Calu3 (cell line): ENCODE results near the gene TM9SF3. TPM values are rescaled to one million over a fixed set of nuclear protein-coding genes. Genes with fewer than 3 reads are reported as not detected.

Experiments
- BruUV-seq: library from RNA; stranded (reverse); fragments of 400-500 nt; replicated peaks from 2 replicates; lab custom pipeline; 2021; lab: Mats Ljungman, UMichigan
- CTCF ChIA-PET: fragments of 300-600 bp; sonication (Branson Sonifier 250); formaldehyde crosslinking; loops from one replicate; lab custom pipeline; 2022; ENCODE audit warnings: antibody characterized with exemption; lab: Charles Lee
- DNase-seq: peaks from one replicate; pipeline ENCODE4 v3.0.0; 2022
- H3K27ac Mint-ChIP-seq: one replicate; pipeline ENCODE4 v1.8.0; 2022; ENCODE audit warnings: mixed read lengths; ENCODE audit not compliant: unreplicated experiment
- H3K27me3 Mint-ChIP-seq: one replicate; pipeline ENCODE4 v1.8.0; 2022; ENCODE audit warnings: mixed read lengths; ENCODE audit not compliant: unreplicated experiment
- H3K36me3 Mint-ChIP-seq: one replicate; pipeline ENCODE4 v1.8.0; 2022; ENCODE audit warnings: mild to moderate bottlenecking, moderate library complexity, mixed read lengths; ENCODE audit not compliant: insufficient read depth, unreplicated experiment
- H3K4me1 Mint-ChIP-seq: one replicate; pipeline ENCODE4 v1.8.0; 2022; ENCODE audit warnings: mild to moderate bottlenecking, low read depth, mixed read lengths; ENCODE audit not compliant: unreplicated experiment
- H3K4me3 Mint-ChIP-seq: one replicate; pipeline ENCODE4 v1.8.0; 2022; ENCODE audit warnings: mild to moderate bottlenecking, low read depth, moderate library complexity, mixed read lengths; ENCODE audit not compliant: unreplicated experiment
- H3K9me3 Mint-ChIP-seq: one replicate; pipeline ENCODE4 v1.8.0; 2022; ENCODE audit warnings: low read depth, mixed read lengths; ENCODE audit not compliant: unreplicated experiment
- intact Hi-C: fragments of 100-400 bp; cut with micrococcal nuclease; formaldehyde crosslinking; loops from one replicate; pipeline ENCODE4 v1.10.0; 2022; ENCODE audit not compliant: unreplicated experiment
- total RNA-seq: library from RNA; stranded (reverse); gene quantifications from 2 replicates; pipeline ENCODE4 v1.2.3, GENCODE V29; 2022
- TF ChIP-seq, protein P1 (sequence below): fragments of 200-600 bp; IDR thresholded peaks from one replicate; pipeline ENCODE4 v1.8.0; 2022; ENCODE audit warnings: antibody characterized with exemption; ENCODE audit not compliant: unreplicated experiment

Gene TM9SF3
- total RNA-seq, 1 experiment from 2014 or later, result 177 TPM

DNA sequence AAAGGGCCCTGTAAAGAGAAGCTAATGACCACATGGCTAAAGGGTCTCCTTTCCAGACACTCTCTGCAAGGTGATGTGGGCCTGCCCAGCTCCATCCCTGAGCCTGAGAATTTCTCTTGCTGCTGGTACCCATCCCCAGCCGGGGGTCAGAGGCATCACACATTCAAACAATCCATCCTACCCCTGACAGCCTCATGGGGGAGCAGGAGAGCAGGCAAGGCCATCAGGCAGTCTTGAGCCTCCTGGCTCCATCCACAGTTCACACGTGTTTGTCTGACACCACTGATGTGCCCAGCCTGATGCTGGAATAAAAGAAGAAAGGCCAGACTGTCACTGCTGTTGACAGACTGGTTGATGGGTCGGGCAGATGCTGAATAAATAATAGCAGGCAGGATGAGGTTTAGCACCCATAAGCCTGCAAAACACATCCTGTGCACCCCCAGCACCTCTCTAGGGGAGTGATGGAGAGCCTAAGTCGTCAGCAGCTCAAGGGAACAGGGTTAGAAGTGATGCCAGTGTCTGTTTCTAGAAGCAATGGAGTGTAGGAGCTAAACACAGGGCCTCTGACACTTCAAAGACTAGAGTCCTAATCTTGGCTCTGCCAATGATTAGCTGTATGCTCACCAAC is 116.6 kb downstream of the TM9SF3 start:
- Mint-ChIP-seq H3K4me3 (no peak overlapping the region), H3K4me1 (no peaks in the 10 kb centered on the region), H3K27ac (no peak overlapping the region), H3K36me3 (no peaks in the 10 kb centered on the region), H3K9me3 (no peaks in the 10 kb centered on the region), H3K27me3 (peaks cover 94% of the 10 kb centered on the region)
- intact Hi-C loops, result no loop called here
- peak; percentile 51 for DNase-seq
- BruUV-seq, result no TSS peak
- CTCF ChIA-PET, result no interaction called here
- TF ChIP-seq, protein P1, sequence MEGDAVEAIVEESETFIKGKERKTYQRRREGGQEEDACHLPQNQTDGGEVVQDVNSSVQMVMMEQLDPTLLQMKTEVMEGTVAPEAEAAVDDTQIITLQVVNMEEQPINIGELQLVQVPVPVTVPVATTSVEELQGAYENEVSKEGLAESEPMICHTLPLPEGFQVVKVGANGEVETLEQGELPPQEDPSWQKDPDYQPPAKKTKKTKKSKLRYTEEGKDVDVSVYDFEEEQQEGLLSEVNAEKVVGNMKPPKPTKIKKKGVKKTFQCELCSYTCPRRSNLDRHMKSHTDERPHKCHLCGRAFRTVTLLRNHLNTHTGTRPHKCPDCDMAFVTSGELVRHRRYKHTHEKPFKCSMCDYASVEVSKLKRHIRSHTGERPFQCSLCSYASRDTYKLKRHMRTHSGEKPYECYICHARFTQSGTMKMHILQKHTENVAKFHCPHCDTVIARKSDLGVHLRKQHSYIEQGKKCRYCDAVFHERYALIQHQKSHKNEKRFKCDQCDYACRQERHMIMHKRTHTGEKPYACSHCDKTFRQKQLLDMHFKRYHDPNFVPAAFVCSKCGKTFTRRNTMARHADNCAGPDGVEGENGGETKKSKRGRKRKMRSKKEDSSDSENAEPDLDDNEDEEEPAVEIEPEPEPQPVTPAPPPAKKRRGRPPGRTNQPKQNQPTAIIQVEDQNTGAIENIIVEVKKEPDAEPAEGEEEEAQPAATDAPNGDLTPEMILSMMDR, result no peak

DNA sequence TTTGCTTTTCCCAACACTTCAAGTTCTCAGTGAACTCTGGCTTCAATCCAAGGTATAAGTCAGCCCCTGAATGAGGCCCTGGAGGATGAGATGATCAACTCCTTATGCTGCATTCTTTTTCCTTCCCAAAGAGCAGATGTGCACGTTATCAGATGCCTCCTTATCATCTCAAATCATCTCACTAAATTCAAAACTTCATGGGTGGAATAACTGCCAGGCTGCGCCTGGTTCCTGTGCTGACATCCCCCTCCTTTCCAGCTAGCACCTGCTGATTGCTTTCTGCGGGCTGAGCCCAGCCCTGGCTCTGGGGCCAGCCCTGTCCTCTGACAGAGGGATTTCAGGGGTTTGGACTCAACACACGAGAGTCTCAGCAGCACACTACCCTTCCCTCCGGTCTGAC is 118.0 kb downstream of the TM9SF3 start:
- no peak overlapping the region for H3K4me3 Mint-ChIP-seq
- CTCF ChIA-PET, result no interaction called here
- H3K4me1 Mint-ChIP-seq, result no peaks in the 10 kb centered on the region
- intact Hi-C loops, result no loop called here
- no peak overlapping the region for H3K27ac Mint-ChIP-seq
- H3K36me3 Mint-ChIP-seq, result no peaks in the 10 kb centered on the region
- TF ChIP-seq, protein P1, result no peak
- peaks cover 92% of the 10 kb centered on the region for H3K27me3 Mint-ChIP-seq
- BruUV-seq, result no TSS peak
- no peak for DNase-seq
- H3K9me3 Mint-ChIP-seq, result no peaks in the 10 kb centered on the region

Other genes starting within 250 kb of the TM9SF3 start
- gene OPALIN, start 228.0 kb downstream of the TM9SF3 start, total RNA-seq, result not detected in 2 replicates
- gene TLL2, start 73.1 kb downstream of the TM9SF3 start, total RNA-seq, result 0.44 and 0.66 TPM in 2 replicates
- gene PIK3AP1, start 133.5 kb upstream of the TM9SF3 start, total RNA-seq, result 114 and 117 TPM in 2 replicates
- gene LCOR, start 245.3 kb upstream of the TM9SF3 start, total RNA-seq, result 50.1 and 52.8 TPM in 2 replicates